ENCODE measurements around the gene RIOK2.

DNA sequence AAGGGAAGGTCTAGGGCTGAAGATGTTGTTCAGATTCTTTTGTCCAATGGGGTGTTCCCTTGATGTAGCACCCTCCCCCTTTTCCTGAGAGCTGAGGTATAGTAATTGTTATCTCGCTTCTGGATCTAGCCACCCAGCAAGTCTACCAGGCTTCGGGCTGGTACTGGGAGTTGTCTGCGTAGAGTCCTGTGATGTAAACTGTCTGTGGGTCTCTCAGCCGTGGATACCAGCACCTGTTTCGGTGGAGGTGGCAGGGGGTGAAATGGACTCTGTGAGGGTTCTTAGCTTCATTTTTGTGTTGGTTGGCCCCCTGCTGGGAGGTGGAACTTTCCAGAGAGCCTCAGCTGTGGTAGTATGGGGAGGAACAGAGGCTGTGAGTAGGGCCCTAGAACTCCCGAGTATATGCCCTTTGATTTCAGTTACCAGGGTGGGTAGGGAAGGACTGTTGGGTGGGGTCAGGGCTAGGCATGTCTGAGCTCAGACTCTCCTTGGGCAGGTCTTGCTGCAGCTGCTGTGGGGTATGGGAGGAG, 25.2 kb upstream of the RIOK2 start:
- TF ChIP-seq, protein P1, sequence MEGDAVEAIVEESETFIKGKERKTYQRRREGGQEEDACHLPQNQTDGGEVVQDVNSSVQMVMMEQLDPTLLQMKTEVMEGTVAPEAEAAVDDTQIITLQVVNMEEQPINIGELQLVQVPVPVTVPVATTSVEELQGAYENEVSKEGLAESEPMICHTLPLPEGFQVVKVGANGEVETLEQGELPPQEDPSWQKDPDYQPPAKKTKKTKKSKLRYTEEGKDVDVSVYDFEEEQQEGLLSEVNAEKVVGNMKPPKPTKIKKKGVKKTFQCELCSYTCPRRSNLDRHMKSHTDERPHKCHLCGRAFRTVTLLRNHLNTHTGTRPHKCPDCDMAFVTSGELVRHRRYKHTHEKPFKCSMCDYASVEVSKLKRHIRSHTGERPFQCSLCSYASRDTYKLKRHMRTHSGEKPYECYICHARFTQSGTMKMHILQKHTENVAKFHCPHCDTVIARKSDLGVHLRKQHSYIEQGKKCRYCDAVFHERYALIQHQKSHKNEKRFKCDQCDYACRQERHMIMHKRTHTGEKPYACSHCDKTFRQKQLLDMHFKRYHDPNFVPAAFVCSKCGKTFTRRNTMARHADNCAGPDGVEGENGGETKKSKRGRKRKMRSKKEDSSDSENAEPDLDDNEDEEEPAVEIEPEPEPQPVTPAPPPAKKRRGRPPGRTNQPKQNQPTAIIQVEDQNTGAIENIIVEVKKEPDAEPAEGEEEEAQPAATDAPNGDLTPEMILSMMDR (IDR thresholded peaks at IDR 0.05): no peak
- TF ChIP-seq EP300 (IDR thresholded peaks at IDR 0.05; ENCODE audit: borderline replicate concordance in 1 of 2, low read depth in 1 of 2, low read length in 1 of 2) (no peak), MEF2A (IDR thresholded peaks at IDR 0.05; ENCODE audit: borderline replicate concordance, low read depth) (no peak), POLR2AphosphoS5 (IDR thresholded peaks at IDR 0.05; ENCODE audit: low read depth, low read length) (no peak)
- TF ChIP-seq, protein P2, sequence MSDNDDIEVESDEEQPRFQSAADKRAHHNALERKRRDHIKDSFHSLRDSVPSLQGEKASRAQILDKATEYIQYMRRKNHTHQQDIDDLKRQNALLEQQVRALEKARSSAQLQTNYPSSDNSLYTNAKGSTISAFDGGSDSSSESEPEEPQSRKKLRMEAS (IDR thresholded peaks at IDR 0.05; ENCODE audit: low read depth): no peak
